Endodermal cell (in vitro differentiated cells): Measurements from ENCODE around the gene GNAI3. TPM values are rescaled to one million over a fixed set of nuclear protein-coding genes. Genes with fewer than 3 reads are reported as not detected.

Experiments
- DNase-seq: peaks from one replicate; pipeline ENCODE4 v3.0.0-alpha.2; 2017
- H3K27ac ChIP-seq: 2 replicates; pipeline ENCODE4 v1.5.1; 2013; ENCODE audit warnings: mild to moderate bottlenecking, low read depth, low read length, moderate library complexity
- H3K27me3 ChIP-seq: 2 replicates; pipeline ENCODE4 v1.6.1; 2013; ENCODE audit warnings: mild to moderate bottlenecking, low read length, moderate library complexity; ENCODE audit not compliant: insufficient read depth, control insufficient read depth, poor library complexity, severe bottlenecking
- H3K36me3 ChIP-seq: 2 replicates; pipeline ENCODE4 v1.7.0; 2013; ENCODE audit warnings: mild to moderate bottlenecking, low read length, moderate library complexity; ENCODE audit not compliant: control insufficient read depth, insufficient read depth
- H3K4me1 ChIP-seq: one replicate; pipeline ENCODE4 v1.7.0; 2013; ENCODE audit warnings: low read length; ENCODE audit not compliant: control insufficient read depth, insufficient read depth
- H3K4me3 ChIP-seq: 2 replicates; pipeline ENCODE4 v1.5.1; 2013; ENCODE audit warnings: mild to moderate bottlenecking, low read length, moderate library complexity
- H3K9ac ChIP-seq: 2 replicates; pipeline ENCODE4 v1.6.1; 2013; ENCODE audit warnings: mild to moderate bottlenecking, low read length, moderate library complexity; ENCODE audit not compliant: poor library complexity, severe bottlenecking; ENCODE audit errors: extremely low read depth
- H3K9me3 ChIP-seq: 2 replicates; pipeline ENCODE4 v1.6.1; 2013; ENCODE audit warnings: mild to moderate bottlenecking, low read length, moderate library complexity; ENCODE audit not compliant: control insufficient read depth
- H3K27ac Mint-ChIP-seq: 2 replicates; pipeline ENCODE4 v1.8.0; 2020; ENCODE audit warnings: mixed read lengths
- H3K27me3 Mint-ChIP-seq: 2 replicates; pipeline ENCODE4 v1.8.0; 2021; ENCODE audit warnings: mild to moderate bottlenecking, mixed read lengths; ENCODE audit not compliant: insufficient read depth
- H3K36me3 Mint-ChIP-seq: 2 replicates; pipeline ENCODE4 v1.8.0; 2020; ENCODE audit warnings: low read depth, mixed read lengths
- H3K4me1 Mint-ChIP-seq: 2 replicates; pipeline ENCODE4 v1.8.0; 2020; ENCODE audit warnings: mixed read lengths
- H3K4me3 Mint-ChIP-seq: 2 replicates; pipeline ENCODE4 v1.8.0; 2020; ENCODE audit warnings: mild to moderate bottlenecking, moderate library complexity, mixed read lengths
- H3K9me3 Mint-ChIP-seq: 2 replicates; pipeline ENCODE4 v1.8.0; 2020; ENCODE audit warnings: mild to moderate bottlenecking, mixed read lengths
- CTCF ChIP-seq: fragments of 200-600 bp; sonication (generic); conservative IDR thresholded peaks from 2 replicates; pipeline ENCODE4 v1.5.0; 2021; ENCODE audit warnings: antibody characterized with exemption, mild to moderate bottlenecking
- WGBS, 2 experiments: methylation state at CpG; one replicate each; pipeline versions ENCODE4 v1.1.5 to v1.1.7; 2013; ENCODE audit warnings: missing lambda C conversion rate in 2 of 2, mixed read lengths in 1 of 2; ENCODE audit not compliant: insufficient coverage in 1 of 2, insufficient read length in 1 of 2; 5-methylcytosine and 5-hydroxymethylcytosine counted together
- total RNA-seq, 2 donors: library from RNA; stranded (reverse); fragmentation: NEBNext Ultra II Directional in 1 of 2; extraction: Animal tissue kit (Norgen Biotek cat#: 25700) in 1 of 2; gene quantifications; 2 replicates in 1 of 2; 3 replicates in 1 of 2; pipeline ENCODE4 v1.2.1, GENCODE V29; 2021

GNAI3 gene
- total RNA-seq, 2 donors from 2014 or later, result 10.1 to 10.9 TPM

- Histone ChIP-seq H3K4me3 (no peak overlapping the region), H3K4me1 (no peaks in the 10 kb centered on the region), H3K36me3 (no peaks in the 10 kb centered on the region), H3K9me3 (no peaks in the 10 kb centered on the region), H3K27me3 (peaks cover 11% of the 10 kb centered on the region), H3K27ac (no peak overlapping the region), H3K9ac (no peak overlapping the region)
- no peak overlapping the region for H3K27ac Mint-ChIP-seq
- 89 to 94% methylated on average over 2 to 3 of the region's 3 CpGs for WGBS, 2 experiments
- H3K4me1 Mint-ChIP-seq, result peaks cover 2% of the 10 kb centered on the region
- peaks cover 3% of the 10 kb centered on the region for H3K27me3 Mint-ChIP-seq
- TF ChIP-seq CTCF, result no peak
- H3K9me3 Mint-ChIP-seq, result no peaks in the 10 kb centered on the region
- H3K36me3 Mint-ChIP-seq, result no peaks in the 10 kb centered on the region
- DNase-seq, result no peak
- H3K4me3 Mint-ChIP-seq, result no peak overlapping the region
These were observed 7.3 kb upstream of the GNAI3 start for GRCh38 chr1:109541102-109541501.

- no peak for DNase-seq
- Histone ChIP-seq H3K27me3 (peaks cover 11% of the 10 kb centered on the region), H3K27ac (no peak overlapping the region), H3K4me1 (peaks cover 8% of the 10 kb centered on the region), H3K9ac (no peak overlapping the region), H3K4me3 (no peak overlapping the region), H3K36me3 (no peaks in the 10 kb centered on the region), H3K9me3 (no peaks in the 10 kb centered on the region)
- 93% methylated on average over 3 to 10 of the region's 10 CpGs for WGBS, 2 experiments
- Mint-ChIP-seq H3K4me1 (peaks cover 14% of the 10 kb centered on the region), H3K27me3 (peaks cover 3% of the 10 kb centered on the region), H3K36me3 (no peaks in the 10 kb centered on the region), H3K9me3 (no peaks in the 10 kb centered on the region), H3K4me3 (no peak overlapping the region), H3K27ac (no peak overlapping the region)
- TF ChIP-seq CTCF, result no peak
These were observed 5.8 kb upstream of the GNAI3 start for GRCh38 chr1:109542657-109543056.

DNA sequence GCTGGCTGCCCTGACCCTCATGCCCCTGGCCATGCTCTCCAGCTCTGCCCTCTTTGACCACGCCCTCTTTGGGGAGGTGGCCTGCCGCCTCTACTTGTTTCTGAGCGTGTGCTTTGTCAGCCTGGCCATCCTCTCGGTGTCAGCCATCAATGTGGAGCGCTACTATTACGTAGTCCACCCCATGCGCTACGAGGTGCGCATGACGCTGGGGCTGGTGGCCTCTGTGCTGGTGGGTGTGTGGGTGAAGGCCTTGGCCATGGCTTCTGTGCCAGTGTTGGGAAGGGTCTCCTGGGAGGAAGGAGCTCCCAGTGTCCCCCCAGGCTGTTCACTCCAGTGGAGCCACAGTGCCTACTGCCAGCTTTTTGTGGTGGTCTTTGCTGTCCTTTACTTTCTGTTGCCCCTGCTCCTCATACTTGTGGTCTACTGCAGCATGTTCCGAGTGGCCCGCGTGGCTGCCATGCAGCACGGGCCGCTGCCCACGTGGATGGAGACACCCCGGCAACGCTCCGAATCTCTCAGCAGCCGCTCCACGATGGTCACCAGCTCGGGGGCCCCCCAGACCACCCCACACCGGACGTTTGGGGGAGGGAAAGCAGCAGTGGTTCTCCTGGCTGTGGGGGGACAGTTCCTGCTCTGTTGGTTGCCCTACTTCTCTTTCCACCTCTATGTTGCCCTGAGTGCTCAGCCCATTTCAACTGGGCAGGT is 5.0 kb upstream of the GNAI3 start:
- no peak for TF ChIP-seq CTCF
- Histone ChIP-seq H3K9me3 (no peaks in the 10 kb centered on the region), H3K27ac (no peak overlapping the region), H3K36me3 (no peaks in the 10 kb centered on the region), H3K4me3 (no peak overlapping the region), H3K4me1 (peaks cover 8% of the 10 kb centered on the region), H3K27me3 (peaks cover 11% of the 10 kb centered on the region), H3K9ac (no peak overlapping the region)
- Mint-ChIP-seq H3K4me1 (peaks cover 16% of the 10 kb centered on the region), H3K36me3 (no peaks in the 10 kb centered on the region), H3K27ac (no peak overlapping the region), H3K27me3 (peaks cover 3% of the 10 kb centered on the region), H3K4me3 (no peak overlapping the region), H3K9me3 (no peaks in the 10 kb centered on the region)
- 93% methylated on average over 8 to 24 of the region's 24 CpGs for WGBS, 2 experiments
- no peak for DNase-seq
